Nephron progenitor cell (in vitro differentiated cells): ENCODE data around the gene ARMC8.
"Not testable (repeated sequence)": the region's sequence is repeated elsewhere in the genome, so short reads cannot be mapped to it uniquely, and the experiment has no call there.

ENCODE experiments used
- DNase-seq: peaks from one replicate; pipeline ENCODE4 v3.0.0; 2021
- H3K27ac Mint-ChIP-seq: 2 replicates; pipeline ENCODE4 v1.8.0; 2021; ENCODE audit warnings: mild to moderate bottlenecking, moderate library complexity, mixed read lengths
- H3K27me3 Mint-ChIP-seq: 2 replicates; pipeline ENCODE4 v1.8.0; 2021; ENCODE audit warnings: mild to moderate bottlenecking, low read depth, mixed read lengths; ENCODE audit not compliant: poor library complexity
- H3K36me3 Mint-ChIP-seq: 2 replicates; pipeline ENCODE4 v1.8.0; 2021; ENCODE audit warnings: low read depth, mixed read lengths
- H3K4me1 Mint-ChIP-seq: 2 replicates; pipeline ENCODE4 v1.8.0; 2021; ENCODE audit warnings: mixed read lengths
- H3K4me3 Mint-ChIP-seq: 2 replicates; pipeline ENCODE4 v1.8.0; 2021; ENCODE audit warnings: mild to moderate bottlenecking, moderate library complexity, mixed read lengths
- H3K9me3 Mint-ChIP-seq: 2 replicates; pipeline ENCODE4 v1.8.0; 2021; ENCODE audit warnings: mild to moderate bottlenecking, moderate library complexity, mixed read lengths
- TF ChIP-seq, protein P1 (sequence below): fragments of 200-600 bp; sonication (generic); IDR thresholded peaks from 2 replicates; pipeline ENCODE4 v1.5.0; 2021; ENCODE audit warnings: antibody characterized with exemption

Gene ARMC8, protein sequence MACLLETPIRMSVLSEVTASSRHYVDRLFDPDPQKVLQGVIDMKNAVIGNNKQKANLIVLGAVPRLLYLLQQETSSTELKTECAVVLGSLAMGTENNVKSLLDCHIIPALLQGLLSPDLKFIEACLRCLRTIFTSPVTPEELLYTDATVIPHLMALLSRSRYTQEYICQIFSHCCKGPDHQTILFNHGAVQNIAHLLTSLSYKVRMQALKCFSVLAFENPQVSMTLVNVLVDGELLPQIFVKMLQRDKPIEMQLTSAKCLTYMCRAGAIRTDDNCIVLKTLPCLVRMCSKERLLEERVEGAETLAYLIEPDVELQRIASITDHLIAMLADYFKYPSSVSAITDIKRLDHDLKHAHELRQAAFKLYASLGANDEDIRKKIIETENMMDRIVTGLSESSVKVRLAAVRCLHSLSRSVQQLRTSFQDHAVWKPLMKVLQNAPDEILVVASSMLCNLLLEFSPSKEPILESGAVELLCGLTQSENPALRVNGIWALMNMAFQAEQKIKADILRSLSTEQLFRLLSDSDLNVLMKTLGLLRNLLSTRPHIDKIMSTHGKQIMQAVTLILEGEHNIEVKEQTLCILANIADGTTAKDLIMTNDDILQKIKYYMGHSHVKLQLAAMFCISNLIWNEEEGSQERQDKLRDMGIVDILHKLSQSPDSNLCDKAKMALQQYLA

GRCh38 chr3:138187296-138188012 is at the start of gene ARMC8:
TSS of gene ARMC8 (plus strand) at chr3:138187301. CDS start at chr3:138187555, 254 bp downstream.
- H3K4me3 Mint-ChIP-seq: peak within 1 kb of the TSS; percentile 97
- peaks cover 30% of the 10 kb centered on the region for H3K36me3 Mint-ChIP-seq
- TF ChIP-seq, protein P1, sequence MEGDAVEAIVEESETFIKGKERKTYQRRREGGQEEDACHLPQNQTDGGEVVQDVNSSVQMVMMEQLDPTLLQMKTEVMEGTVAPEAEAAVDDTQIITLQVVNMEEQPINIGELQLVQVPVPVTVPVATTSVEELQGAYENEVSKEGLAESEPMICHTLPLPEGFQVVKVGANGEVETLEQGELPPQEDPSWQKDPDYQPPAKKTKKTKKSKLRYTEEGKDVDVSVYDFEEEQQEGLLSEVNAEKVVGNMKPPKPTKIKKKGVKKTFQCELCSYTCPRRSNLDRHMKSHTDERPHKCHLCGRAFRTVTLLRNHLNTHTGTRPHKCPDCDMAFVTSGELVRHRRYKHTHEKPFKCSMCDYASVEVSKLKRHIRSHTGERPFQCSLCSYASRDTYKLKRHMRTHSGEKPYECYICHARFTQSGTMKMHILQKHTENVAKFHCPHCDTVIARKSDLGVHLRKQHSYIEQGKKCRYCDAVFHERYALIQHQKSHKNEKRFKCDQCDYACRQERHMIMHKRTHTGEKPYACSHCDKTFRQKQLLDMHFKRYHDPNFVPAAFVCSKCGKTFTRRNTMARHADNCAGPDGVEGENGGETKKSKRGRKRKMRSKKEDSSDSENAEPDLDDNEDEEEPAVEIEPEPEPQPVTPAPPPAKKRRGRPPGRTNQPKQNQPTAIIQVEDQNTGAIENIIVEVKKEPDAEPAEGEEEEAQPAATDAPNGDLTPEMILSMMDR: no peak
- H3K27ac Mint-ChIP-seq: peak within 1 kb of the TSS; percentile 100
- peaks cover 35% of the 10 kb centered on the region for H3K27me3 Mint-ChIP-seq
- H3K9me3 Mint-ChIP-seq: peaks cover 12% of the 10 kb centered on the region
- DNase-seq: peak; percentile 72
- H3K4me1 Mint-ChIP-seq: peaks cover 48% of the 10 kb centered on the region

- Mint-ChIP-seq H3K4me3 (no peak overlapping the region), H3K9me3 (no peaks in the 10 kb centered on the region), H3K36me3 (no peaks in the 10 kb centered on the region), H3K27ac (no peak overlapping the region), H3K4me1 (no peaks in the 10 kb centered on the region), H3K27me3 (peaks cover 5% of the 10 kb centered on the region)
- DNase-seq: no peak
- TF ChIP-seq, protein P1: no peak
Observed at GRCh38 chr3:138137861-138138260, 49.2 kb upstream of the ARMC8 start.

- H3K9me3 Mint-ChIP-seq: peaks cover 15% of the 10 kb centered on the region
- no peak for DNase-seq
- TF ChIP-seq, protein P1: no peak
- no peak overlapping the region for H3K27ac Mint-ChIP-seq
- peaks cover 2% of the 10 kb centered on the region for H3K27me3 Mint-ChIP-seq
- H3K4me1 Mint-ChIP-seq: no peaks in the 10 kb centered on the region
- no peaks in the 10 kb centered on the region for H3K36me3 Mint-ChIP-seq
- no peak overlapping the region for H3K4me3 Mint-ChIP-seq
Observed at GRCh38 chr3:138139691-138140090, 47.4 kb upstream of the ARMC8 start.

- TF ChIP-seq, protein P1: no peak
- H3K27ac Mint-ChIP-seq: no peak overlapping the region
- H3K4me1 Mint-ChIP-seq: no peaks in the 10 kb centered on the region
- H3K9me3 Mint-ChIP-seq: peaks cover 15% of the 10 kb centered on the region
- no peak for DNase-seq
- H3K27me3 Mint-ChIP-seq: peaks cover 2% of the 10 kb centered on the region
- no peaks in the 10 kb centered on the region for H3K36me3 Mint-ChIP-seq
- H3K4me3 Mint-ChIP-seq: no peak overlapping the region
Observed at GRCh38 chr3:138140940-138141339, 46.2 kb upstream of the ARMC8 start.

- DNase-seq, H3K27ac Mint-ChIP-seq, H3K36me3 Mint-ChIP-seq, H3K4me3 Mint-ChIP-seq, H3K4me1 Mint-ChIP-seq, H3K27me3 Mint-ChIP-seq: not testable (repeated sequence)
- H3K9me3 Mint-ChIP-seq: peaks cover 15% of the 10 kb centered on the region
Observed at GRCh38 chr3:138142181-138142580, 44.9 kb upstream of the ARMC8 start.

DNA sequence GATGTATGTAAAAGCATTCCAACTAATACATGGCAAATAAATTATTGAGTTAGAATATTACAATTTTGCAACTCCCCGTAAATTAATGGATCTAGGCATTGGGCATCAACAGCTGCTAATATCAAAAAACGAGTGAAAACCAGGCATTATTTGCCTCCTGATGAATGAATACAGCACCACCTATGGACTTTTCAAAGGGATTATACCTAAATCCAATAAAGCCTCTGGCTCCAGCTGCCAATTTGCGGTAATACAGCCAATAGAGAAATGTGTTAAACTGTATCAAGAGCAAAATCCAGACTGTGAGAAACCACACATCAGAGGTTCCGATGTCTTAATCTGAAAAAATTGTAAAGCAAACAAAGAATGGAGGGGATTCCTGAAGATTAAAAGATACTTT is 38.6 kb upstream of the ARMC8 start:
- Mint-ChIP-seq H3K36me3 (no peaks in the 10 kb centered on the region), H3K9me3 (peaks cover 20% of the 10 kb centered on the region), H3K27ac (no peak overlapping the region), H3K4me3 (no peak overlapping the region), H3K4me1 (no peaks in the 10 kb centered on the region), H3K27me3 (no peaks in the 10 kb centered on the region)
- TF ChIP-seq, protein P1: no peak
- no peak for DNase-seq
